Activated CD4-positive, alpha-beta T cell treated with anti-CD3 and anti-CD28 coated beads for 24 hours (primary cell): ENCODE measurements around the gene MYL12B.

ENCODE experiments used
- DNase-seq, 2 donors: peaks; one replicate each; pipeline ENCODE4 v3.0.0-alpha.2; 2020; ENCODE audit warnings: low read depth in 2 of 2

Gene MYL12B

DNA sequence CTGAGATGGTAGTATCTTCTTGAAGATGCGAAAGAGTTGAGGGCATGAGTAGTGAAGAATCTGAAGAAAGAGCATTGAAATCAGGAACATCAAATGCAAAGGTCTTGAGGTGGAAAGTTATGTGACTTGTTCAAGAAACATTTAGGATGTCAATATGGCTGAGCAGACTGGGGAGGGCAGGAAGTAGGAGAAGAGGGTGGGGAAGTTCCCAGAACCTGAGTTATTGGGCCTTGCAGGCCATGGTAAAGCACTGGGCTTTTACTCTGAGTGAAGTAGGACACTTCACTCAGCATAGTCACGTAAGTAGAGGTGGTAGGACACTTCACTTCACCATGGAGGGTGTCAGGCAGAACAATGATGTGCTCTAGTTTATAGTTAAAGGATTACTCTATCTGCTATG, 26.1 kb upstream of the MYL12B start:
- DNase-seq = no peak

DNA sequence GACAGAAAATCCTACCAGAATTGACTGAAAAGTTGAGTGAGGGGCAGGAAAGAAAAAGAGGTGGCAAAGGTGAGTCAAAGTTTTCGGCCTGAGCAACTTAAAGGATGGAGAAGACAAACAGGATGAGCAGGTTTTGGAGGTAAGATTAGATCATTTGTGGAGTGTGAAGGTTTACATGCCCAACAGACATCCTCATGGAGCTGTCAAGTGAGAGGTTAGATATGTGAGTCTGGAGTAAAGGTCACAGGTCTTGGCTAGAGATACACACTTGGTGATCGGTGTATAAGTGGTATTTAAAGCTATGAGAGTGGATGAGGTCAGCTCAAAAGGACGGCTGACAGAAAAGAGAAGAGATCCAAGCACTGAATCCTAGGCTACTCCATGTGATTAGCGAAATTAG, 25.5 kb upstream of the MYL12B start:
- no peak for DNase-seq

DNA sequence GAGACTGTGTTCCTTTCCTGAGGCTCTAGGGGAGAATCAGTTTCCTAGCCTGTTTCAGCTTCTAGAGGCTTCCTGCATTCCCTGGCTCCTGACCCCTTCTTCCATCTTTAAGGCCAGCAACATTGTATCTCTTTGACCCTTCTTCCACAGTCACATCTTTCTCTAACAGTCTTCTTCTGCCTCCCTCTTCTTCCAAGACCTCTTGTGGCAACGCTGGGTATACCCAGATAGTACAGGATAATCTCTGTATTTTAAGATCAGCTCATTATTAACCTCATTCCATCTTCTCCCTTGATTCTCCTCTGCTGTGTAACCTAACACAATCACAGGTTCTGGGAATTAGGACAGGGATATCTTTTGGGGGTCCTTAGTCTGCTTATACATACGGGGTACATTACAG, 23.2 kb upstream of the MYL12B start:
- DNase-seq = no peak

DNA sequence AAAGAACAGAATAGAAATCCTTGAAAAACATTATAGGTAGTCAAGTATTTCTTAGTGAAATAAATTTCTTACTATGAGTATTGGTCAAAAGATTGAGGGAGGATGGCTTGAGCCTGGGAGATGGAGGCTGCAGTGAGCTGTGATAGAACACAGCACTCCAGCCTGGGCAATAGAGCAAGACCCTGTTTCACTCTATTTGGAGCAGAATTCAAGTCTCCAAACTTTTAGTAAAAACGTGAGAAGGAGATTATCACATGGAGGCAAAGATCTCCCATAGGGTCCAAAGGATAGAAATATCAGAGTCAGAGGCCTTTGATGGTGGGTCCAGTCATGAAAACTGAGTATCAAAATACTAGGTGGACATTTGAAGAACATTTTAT, 16.8 kb upstream of the MYL12B start:
- DNase-seq = no peak

DNA sequence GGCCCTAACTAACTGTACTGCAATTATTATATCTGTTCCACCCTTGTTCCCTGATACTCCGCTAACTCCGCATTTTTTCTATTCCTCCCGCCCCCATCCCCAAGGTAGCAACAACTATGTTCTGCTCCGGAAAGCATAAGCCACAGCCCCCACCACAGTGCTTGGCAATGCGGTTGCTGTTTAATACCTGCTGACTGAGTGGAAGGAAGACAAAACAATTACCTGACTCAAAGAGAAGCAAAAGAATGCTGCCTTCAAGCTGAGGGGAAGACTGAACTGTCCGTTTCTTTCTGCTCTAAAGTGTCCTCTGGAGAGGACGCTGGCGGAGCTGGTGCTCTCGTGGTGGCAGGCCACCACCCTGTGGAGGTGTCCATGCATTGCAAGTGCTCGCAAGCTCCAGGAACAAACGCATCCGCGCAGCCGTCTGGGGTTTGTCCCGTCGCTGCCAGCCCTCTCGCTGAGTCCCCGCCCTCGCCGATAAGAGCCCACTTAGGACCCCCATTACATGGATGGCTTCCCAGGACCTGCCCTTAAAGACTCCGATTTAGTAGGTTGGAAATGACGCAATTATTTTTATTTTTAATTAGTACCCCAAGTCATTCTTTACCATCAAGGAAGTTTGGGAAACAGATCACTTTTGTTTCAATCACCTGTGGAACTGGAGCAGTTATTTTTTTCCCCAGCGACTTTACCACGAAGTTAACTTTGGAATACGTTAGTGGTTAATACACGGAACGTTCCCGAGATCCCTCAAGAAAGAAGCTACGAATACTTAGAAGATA, 15.9 kb upstream of the MYL12B start:
- DNase-seq = peak; percentile 71

DNA sequence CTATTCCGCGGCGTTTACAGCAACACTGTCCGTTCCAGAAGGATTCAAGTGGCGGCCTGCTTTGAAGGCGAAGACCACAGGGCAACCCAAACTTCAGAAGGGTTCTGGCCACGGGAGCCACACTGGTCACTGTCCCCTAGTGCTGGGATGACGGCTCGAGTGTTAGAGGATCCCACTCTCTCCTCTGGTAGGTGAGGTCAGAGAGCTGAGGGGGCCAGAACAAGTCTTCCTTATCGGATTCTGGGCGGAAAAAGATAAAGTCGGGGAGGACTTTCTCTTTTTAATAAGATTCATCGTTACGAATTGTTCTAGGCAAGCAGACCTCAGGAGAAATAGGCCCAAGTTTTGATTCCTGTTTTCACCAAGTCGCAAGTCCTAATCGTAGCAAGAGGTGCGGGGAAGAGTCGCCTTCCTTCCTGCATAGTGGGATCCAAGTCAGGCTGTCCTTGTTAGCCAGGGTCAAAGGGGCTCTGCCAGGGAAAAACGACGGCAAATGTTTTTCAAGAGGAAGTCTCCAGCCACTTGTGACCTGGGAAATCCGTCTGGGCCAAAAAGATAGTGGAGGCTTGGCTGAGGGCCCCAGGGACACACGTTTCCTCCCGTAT, 15.2 kb upstream of the MYL12B start:
- no peak for DNase-seq

DNA sequence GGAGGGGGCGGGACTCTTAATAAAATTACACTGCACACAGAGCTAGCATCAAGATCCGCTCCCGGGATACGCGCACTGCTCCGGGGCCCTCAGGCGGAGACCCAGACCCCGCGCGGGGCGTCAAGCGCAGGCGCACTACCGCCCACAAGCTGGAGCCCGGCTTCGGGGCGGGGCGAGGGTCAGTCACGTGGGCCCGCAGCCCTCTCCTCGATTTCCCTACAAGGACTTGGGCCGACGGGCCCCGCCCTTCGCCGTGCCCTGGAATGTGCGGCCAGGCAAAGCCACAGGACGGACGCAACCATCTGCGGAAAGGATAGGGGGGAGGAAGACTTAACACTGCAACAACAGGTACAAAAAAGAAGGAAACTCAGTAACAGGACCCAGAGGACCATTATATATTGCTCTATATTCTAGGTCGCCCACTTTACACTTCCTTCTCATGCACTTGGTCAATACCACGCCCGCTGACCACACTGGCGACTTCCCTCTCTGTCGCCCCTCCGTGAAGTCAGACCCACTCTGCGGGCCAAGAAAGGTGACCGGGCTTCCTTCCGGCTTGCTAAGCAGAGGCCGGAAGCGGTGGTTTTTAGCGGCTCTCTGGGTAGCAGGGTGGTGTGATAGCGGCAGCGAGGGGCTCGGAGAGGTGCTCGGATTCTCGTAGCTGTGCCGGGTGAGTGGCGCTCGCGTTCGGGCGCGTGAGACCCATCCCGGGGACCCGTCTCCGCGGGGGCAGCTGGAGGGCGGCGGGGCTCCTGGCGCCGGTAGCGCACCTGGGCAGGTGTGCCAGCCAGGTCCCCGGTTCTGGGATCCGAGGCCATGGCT, 14.5 kb upstream of the MYL12B start, which contains the start of gene MYL12A:
MYL12A (plus strand) TSS at position 562 of the 822 bp plus-strand sequence. CDS start 5,447 bp downstream, outside the sequence.
- DNase-seq = peak; percentile 88 to 97

DNA sequence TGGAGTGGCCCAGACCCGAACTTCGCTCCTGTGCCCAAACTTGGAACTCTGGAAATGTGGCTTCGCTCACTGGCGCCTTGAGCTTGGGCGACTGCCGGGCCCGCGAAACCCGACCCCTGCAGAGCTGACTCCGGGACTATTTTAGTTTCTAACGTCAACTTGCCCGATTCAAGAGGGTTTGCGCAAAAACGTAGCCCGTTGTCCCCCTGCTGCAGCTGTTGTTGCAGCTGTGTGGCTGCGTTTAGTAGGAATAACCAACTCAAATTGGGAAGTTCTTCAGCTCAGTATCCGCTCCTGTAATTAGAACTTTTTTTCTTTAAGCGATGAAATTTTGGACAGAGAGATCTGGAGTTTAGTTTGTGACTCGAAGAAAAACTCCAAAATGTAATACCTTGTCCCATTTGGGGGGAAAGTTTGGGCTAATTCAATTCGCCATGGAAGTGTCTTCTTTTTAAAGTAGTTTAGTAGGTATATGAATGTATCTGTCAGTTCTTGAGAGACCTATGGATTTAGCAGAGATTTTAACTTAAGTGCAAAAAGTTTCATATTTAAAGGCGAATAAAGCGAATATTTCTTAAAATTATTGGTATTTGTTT, 13.8 kb upstream of the MYL12B start:
- DNase-seq = no peak

DNA sequence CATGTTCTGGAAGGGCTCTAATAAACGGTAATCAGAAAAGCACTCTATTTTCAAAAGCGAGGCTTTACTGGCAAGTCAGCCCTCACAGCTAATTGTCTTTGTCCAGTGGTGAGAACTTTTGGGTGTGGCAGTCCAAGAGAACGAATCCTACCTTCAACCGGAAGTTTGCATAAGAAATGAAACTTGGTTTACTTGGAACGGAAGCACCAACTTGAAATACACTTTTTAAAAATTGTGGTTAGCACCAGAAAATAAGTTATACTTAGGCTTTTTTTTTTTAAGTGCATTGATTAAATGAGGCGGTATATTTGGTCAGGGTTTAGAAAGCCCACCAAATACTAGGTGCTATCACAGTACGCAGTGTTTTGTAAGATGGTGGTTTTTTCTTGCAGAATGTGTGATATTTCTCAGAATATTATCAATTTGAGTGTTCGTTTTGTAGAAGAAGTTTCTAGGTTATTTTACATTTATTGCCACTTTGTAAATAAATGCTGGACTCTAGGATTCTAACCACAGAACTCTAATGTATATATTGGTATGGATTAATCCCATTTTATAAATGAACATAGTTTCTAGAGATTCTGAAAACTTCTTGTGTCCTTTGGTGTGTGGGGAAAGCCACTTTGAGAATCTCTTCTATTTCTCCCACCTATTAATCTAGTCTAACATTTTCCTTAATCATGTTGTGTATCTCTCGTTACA, 13.1 kb upstream of the MYL12B start:
- DNase-seq = no peak

DNA sequence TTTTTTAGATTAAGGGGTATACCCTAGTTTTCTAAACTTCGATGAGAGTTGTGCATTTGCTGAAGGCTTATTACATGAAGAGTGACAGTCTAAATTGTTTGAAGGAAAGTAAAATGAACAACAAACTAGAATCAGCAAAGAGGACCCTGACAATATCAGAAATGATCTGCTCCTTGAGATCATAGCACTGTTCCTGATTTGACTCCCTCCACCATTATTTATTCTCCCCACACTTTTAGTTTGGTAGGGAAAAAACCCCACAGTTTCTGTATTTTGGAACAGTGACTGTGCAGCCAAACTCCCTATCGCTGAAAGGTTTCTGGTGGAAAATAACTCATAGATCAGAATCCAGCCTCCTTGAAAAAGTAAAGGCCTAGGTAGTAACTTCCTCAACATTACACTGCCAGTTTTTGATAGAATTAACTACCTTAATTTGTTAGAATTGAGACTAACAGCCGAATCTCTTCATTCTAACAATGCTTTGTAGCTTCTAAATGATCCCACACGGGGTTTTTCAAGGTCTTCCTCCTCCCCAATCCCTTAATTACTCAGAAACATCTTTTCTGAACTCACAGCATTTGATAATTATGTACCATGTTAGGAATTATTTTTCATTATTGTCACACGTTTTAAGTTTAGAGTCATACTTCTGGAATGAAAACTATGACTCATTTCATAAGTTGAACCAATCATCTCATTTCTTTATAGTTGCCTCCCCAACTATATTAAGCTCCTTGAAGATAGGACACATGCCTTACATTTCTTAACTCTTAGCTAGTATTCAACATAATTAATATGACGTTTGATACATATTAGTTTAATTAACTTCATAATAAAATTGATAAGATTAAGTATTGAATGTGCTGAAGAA, 11.5 kb upstream of the MYL12B start:
- DNase-seq = no peak

DNA sequence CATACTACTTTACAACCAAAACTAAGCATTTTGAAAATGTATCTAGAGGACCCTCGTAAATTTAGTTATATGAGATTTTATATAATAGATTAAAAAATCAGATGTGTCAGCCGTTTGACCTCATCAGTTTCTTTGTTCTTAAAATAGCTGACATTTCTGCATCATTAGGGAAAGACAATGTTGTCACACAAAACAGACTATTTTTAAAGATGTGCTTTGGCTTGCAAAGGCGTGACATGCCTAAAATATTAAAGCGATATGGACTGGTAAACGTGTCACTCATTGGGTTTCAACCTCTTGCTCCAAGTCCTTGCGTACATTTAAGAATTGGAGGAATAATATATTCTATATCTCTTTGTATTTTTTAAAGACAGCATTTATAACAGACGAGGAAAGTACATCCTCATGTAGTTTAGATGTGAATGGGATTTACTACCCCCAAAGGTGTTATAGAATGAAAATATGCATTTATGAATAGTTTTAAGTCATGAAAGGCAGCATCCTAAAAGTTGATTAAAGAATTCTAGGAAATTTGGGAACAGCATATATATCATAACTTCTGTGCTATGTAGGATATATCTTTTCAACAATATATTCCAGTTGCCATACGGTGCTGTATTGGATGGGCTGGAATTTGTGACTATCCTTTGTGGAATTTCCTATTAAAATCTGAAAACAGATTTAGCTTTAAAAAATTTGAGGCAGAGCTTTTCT, 10.5 kb upstream of the MYL12B start:
- DNase-seq = no peak

DNA sequence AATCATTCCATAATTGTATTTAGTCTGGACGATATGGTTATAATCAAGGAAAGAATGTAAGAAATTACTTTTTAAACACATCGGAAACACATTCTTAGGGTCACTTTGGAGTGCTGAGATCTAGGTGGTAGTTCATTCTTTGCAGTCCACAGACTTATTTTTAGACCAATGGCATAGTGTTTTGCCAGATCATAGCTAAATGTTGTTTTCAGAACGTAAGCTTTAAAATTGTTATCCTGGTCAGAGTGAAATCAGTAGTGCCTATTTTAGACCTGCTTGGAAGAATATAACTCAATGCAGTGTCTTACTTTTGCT, 10.0 kb upstream of the MYL12B start:
- no peak for DNase-seq

DNA sequence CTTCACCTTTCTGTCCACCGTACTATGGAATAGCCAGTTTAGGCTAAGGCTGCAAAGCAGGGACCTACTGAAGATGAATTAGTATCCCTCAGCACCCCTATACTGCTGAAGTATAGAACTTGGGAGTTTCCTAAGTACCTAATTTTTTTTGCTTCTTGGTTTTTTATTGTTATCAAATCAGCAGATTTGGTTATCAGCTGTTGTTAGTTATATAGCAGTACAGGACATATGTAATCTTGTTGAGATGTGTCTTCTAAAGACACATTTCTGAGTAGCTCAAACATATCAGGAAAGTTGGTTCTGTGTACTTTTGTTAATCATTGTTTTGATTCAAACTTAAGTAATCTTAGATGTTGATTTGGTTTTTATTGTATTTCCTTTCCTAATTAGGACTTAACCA, 9.1 kb upstream of the MYL12B start:
- DNase-seq = no peak

DNA sequence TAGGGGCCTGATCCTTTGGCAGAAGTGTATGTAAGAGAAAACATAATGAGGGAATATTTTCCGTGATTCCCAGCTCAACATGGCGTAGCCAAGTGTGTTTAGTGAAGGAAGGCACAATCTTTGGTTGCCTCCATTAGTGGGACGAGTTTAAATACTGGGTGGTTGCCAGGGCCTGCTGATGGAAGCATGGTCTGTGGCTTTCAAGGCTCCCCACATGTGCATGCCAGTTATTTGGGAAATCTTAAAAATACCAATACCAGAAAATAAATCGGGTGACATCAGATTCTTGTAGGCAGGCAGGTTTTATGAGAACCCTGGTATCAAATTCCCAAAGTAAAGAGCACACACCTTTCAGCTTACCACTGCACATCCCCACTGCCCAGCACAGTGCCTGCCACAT, 7.2 kb upstream of the MYL12B start:
- DNase-seq = no peak

DNA sequence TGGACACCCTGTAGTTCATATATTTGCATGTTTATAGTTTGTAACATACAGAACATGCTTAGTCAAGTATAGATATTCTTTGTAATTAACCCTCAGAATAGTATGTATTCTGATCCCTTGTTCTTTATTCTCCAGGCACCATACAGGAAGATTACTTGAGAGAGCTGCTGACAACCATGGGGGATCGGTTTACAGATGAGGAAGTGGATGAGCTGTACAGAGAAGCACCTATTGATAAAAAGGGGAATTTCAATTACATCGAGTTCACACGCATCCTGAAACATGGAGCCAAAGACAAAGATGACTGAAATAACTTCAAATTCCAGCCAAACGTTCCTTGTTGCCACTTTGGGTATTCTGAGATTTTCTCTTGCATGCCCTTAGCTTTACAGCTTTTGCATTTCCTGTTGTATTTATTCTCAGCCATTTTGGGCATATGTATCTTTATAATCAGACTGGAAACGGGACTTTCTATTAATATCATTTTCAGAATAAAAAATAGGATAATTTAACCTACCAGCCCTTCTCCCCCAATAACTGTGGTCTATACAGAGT, 6.2 kb upstream of the MYL12B start:
- no peak for DNase-seq

DNA sequence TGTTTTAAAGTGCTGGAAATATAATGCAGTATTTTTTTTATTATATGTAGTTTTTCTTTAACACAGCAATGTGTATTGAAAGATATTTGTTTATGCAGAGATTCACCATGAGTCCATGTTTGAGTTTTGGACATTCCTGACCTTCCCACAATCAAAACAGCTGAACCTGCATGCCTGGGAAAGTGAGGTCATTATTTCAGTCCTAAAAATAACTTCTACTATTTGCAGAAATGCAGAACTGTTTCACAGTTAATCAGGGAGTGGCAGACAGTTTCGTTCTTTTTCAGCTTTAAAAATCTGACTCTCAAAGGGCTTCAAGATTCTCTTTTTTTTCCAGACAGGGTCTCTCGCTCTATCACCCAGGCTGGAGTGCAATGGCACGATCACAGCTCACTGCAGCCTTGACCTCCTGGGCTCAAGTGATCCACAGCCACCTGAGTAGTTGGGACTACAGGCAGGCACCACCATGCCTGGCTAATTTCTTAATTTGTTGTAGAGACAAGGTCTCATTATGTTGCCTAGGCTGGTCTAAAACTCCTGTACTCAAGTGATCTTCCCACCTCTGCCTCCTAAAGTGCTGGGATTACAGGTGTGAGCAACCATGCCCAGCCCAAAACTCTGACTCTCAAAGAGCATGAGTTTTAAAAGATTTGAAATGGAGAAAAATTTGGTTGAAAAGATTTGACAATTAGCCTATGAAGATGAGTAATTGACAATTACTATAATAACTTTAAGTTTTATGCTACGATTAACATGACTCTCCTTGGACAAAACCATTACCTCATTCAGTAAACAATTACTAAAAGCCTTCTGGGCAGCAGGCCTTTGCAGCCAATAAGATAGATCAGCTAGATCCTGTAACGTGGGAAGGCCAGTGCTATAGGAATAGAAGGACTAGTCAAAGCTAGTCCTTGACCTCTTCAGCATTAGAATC, 5.0 kb upstream of the MYL12B start:
- DNase-seq = no peak

DNA sequence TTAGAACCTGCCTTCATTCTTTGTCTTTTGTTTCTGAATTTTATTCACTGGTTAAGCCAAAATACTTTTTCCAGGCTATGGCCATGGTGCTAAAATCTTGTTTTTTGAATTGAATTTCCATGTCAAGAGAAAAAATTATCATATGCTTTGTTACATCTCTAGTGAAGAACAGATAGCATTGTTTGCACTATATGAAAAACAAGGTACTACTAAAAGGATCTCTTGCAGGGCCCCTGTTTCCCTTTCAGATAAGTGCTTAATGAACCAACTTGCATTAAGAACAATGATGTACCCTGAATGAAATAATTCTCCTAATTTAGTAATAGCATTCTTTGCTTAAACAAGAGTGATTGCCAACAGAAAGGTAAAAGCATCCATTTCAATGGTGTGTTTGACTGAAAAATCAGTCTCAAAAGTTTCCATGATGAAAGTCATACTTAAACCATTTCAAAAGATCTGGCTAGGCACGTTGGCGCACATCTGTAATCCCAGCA, 4.3 kb upstream of the MYL12B start:
- no peak for DNase-seq

DNA sequence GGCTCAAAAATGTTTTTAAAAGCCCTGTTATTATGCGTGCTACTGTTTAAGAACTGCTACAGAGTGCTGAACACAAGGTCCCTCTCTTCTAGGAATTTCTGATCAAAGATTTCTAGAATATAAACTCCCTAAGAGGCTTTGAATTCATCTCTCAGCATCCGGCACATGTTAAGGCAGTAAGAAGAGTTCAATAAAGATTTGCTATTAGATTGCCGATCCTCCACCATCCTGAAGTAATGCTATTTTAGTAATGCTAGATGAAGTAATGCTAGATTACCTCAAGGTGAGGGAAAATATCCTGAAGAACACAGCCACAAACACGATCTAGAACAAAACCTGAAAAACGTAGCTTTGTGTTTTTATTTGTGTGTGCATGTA, 949 bp upstream of the MYL12B start:
- no peak for DNase-seq
